ENCODE results near the gene SPAG16.

The SPAG16 gene

DNA sequence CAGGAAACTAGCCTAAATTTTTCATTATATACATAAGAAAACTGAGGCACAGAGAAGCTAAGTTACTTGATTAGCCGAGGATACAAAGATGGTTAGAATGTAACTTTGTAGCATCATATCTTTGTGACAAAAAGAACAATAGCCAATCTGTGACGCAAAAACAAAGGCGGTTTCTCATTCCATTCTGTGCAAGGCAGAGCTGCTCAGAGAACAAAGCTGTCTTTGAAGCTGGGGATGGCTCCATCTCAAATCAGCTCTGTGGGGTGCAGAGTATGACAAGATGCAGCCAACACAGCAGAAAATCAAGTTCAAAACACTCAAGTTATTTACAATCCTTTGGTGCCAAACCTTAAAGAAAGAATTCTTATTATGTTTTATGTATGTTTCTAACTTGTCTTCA is 1044.7 kb downstream of the SPAG16 start:
- DNase-seq (ENCODE audit: extremely low read depth in 1 of 2, low read depth in 1 of 2), result no peak

GRCh38 chr2:214341646-214342045 is 1057.4 kb downstream of the SPAG16 start:
- DNase-seq (ENCODE audit: extremely low read depth in 1 of 2, low read depth in 1 of 2), result no peak

DNA sequence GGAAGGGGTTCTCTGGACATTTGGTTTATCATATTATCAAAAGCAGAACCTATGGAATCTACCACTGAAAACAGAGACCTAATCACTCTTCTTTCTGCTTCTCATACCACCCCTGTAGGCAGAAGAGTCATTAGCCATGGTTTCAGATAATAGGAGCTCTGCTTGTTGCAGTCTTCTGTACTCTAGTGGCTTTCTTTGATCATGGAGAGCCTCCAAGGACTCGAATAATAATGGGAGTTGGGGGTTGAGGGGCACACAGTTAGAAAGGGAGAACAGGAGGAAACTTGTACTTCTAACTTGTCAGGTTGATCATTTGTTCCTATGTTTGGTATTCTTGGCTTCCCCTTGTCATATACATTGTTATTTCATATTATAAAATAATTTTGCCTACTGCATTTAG is 1074.2 kb downstream of the SPAG16 start:
- no peak for DNase-seq (ENCODE audit: extremely low read depth in 1 of 2, low read depth in 1 of 2)

DNA sequence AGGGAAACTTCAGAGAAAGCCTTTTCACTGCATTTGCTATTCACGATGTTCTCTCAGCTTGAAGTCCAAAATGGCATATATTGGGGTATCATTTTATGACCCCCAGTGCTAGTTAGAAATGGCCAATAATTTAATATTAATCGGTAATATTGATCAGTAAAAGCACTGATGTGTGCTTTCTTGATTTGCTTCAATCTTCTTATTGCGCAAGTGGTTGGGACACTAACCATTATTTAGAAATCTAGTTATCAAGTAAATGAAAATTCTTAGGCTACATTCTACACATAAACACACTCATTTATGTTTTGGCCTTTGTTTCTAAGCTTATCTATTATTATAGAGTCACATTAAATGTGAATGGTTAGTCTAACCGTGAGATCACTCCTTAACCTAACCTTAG is 1076.9 kb downstream of the SPAG16 start:
- no peak for DNase-seq (ENCODE audit: extremely low read depth in 1 of 2, low read depth in 1 of 2)

DNA sequence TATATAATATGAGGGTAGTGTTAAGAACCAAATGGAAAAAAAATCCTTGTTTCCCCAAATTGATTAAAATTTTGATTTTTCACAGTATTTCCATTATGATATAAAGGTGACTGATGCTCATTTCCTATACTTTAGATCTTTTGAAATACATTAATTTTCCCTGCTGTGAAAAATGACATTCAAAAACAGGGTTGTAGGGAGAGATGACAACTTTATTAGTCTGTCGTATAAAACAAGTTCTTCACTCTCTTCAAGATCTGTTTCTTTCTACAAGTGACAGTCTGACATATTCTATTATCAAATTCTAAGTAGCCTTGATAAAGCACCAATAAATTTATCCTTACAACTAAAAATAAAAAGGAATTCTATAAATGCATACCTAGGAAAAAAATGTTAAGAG is 1081.3 kb downstream of the SPAG16 start:
- DNase-seq (ENCODE audit: extremely low read depth in 1 of 2, low read depth in 1 of 2), result no peak

- no peak for DNase-seq (ENCODE audit: extremely low read depth in 1 of 2, low read depth in 1 of 2)
Measured at GRCh38 chr2:214367171-214367570, 1082.9 kb downstream of the SPAG16 start.

DNA sequence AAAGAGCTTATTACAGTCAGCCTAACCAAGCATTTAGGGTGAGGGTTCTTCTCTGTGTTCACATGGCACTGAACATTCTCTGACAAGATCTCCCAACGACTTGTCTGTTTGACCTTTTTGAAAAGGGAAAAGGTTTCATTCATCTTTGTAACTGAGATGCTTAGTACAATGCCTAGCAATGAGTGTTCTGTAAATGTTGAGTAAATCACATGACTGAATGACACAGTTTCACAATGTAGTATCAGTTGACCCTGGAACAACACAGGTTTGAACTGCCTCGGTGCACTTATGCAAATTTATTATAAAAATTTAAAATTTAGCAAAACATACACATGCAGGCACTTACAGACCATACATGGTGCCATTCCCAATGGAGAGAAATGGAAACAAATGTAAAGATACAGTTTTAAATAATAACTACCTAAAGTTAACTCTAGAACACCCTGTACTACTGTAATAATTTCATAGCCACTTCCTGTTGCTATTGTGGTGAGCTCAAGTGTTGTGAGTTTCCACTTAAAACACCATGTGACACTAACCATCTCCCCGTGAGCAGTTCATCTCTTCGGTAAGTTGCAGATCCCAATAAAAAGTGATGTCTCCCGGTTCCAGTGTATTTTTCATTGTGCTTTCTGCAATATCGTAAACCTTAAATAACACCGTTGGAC is 1092.5 kb downstream of the SPAG16 start:
- DNase-seq (ENCODE audit: extremely low read depth in 1 of 2, low read depth in 1 of 2), result no peak

DNA sequence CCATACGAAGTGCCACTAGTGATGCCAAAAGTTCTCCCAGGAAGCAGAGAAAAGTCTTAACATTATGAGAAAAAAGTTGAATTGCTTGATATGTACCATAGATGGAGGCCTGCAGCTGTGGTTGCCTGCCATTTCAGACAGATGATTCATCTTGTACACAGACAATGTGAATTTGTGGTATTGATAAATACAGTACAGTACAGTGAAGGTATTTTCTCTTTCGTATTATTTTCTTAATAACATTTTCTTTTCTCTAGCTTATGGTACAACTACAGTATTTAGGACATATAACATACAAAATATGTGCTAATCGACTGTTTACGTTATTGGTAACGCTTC is 1093.0 kb downstream of the SPAG16 start:
- DNase-seq (ENCODE audit: extremely low read depth in 1 of 2, low read depth in 1 of 2), result no peak

DNA sequence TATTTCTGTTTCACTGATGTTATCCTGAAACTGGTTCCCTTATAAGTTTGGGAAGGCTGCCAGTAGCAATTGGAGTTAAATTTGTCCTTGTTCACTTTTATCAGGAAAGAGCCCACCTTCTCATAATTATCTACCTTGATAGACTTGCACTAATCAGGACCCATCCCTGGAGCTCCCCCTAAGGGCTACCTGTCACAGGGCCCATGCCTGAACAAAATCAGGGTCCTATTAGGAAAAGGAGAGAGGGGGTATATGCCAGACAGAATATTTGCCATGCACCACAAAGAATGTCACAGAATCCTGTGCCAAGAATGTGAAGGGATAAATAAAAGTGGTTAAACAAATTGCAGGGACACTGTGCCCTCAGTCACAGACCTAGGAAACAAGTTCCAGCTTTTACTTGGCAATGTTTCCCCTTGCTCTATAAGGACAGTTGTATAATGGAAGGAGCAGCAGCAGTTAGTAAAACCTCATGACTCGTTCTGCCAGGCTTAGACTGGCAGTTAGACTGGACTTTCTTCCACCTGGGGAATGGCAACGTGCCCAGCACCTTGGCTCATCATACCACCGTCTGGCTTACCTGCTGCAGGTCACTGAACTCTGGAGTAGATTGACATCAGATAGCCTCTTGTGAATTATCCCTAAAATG is 1094.3 kb downstream of the SPAG16 start:
- DNase-seq (ENCODE audit: extremely low read depth in 1 of 2, low read depth in 1 of 2), result no peak

DNA sequence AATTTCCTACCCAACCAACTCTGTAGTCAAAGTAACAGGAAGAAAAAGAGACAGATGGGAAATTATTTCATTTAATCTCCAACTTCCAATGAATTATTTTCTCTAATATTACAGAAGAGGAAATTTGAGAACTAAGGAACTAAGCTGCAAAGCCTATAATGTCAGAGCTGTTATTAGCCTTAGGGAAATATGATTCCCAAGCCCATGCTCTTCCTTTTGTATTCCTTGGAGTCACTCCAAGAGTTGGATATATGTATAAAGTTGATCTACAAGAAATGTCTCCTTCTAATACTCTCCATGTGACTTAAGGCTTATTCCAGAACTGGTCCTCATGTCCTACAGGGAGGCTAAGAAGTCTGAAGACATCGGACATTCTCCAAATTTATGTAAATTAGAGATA is 1095.0 kb downstream of the SPAG16 start:
- DNase-seq (ENCODE audit: extremely low read depth in 1 of 2, low read depth in 1 of 2), result no peak

DNA sequence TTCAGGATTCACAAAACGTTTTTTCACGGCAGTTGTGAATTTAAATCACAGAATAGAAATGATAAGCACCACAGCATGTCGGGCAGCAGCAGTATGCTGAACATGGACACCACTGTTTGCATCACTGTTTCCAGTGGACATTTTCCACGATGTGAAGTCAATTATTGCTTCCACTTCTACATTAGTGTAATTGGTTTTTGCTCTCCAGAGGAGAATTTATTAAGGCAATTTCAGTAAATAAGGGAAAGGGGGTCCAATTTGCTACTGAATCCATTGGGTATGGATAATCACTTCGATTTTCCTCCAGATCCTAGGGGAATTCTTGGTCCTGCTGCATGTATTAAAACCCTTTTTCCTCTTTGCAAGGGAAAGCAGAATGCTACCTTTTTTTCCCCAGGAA is 1096.4 kb downstream of the SPAG16 start:
- no peak for DNase-seq (ENCODE audit: extremely low read depth in 1 of 2, low read depth in 1 of 2)

DNA sequence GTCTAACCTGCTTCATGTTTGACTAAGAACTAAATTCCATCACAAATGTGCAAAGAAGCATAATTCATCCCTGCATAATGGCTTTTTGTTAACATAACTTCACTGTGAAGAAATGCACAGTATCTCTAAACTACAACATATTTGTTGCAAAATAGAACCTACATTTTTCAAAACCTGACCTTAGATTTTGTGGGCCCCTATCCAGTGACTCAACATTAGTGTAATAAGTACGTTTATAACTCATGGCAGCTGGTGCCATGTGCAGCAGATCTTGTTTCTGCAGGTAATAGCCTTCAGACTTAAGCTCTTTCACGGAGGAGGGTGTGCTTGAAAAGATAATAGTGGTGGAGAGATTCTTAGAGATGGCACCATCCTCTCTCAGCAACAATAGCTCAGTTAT is 1098.0 kb downstream of the SPAG16 start:
- DNase-seq (ENCODE audit: extremely low read depth in 1 of 2, low read depth in 1 of 2), result no peak

DNA sequence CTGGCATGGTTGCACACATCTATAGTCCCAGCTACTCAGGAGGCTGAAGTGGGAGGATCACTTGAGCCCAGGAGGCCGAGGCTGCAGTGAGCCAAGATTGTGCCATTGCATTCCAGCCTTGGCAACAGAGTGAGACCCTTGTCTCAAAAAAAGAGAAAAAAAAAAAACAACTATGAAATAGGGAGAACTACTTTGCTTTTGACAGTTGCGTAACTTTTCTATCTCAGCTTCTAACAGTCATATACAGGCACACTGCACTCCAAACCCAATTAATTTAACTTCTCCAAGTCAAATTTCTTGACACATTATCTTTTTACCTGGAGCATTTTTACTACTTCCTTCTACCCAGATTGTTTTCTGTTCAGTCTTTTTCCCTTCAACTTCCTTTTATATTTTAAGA is 1102.5 kb downstream of the SPAG16 start:
- no peak for DNase-seq (ENCODE audit: extremely low read depth in 1 of 2, low read depth in 1 of 2)

GRCh38 chr2:214389334-214389733 is 1105.1 kb downstream of the SPAG16 start:
- no peak for DNase-seq (ENCODE audit: extremely low read depth in 1 of 2, low read depth in 1 of 2)

DNA sequence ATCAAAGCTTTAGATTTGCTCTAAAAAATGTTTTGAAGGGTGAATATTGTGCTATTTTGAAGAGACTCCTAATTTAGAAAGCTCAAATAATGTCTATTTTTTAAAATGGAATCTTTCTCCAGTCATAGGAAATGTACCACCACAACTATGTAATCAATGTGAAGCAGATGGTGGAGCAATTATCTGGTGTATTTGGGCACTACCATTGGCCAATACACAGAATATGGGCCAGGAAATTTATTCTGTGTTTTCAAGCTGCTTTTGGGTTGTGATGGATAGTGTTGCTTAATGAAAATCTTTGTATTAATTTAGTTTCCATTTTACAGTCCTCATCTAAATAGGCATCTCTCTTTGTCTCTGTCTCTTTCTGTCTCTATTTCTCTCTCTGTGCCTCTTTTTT is 1109.5 kb downstream of the SPAG16 start:
- no peak for DNase-seq (ENCODE audit: extremely low read depth in 1 of 2, low read depth in 1 of 2)

DNA sequence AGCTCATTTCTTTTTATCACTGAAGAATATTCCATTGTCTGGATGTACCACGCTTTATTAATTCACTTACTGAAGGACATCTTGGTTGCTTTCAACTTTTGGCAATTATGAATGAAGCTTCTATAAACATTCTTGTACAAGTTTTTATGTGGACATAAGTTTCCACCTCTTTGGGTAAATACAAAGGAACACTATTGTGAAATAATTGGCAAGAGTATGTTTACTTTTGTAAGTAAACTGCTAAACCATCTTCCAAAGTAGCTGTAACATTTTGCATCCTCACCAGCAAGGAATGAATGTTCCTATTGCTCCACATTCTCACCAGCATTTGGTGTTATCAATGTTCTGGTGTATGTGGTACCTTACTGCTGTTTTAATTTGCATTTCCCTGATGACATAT is 1110.8 kb downstream of the SPAG16 start:
- DNase-seq (ENCODE audit: extremely low read depth in 1 of 2, low read depth in 1 of 2), result no peak

- no peak for DNase-seq (ENCODE audit: extremely low read depth in 1 of 2, low read depth in 1 of 2)
Measured at GRCh38 chr2:214401580-214401979, 1117.3 kb downstream of the SPAG16 start.

GRCh38 chr2:214410128-214410775 is 1126.0 kb downstream of the SPAG16 start:
- no peak for DNase-seq (ENCODE audit: extremely low read depth in 1 of 2, low read depth in 1 of 2)

DNA sequence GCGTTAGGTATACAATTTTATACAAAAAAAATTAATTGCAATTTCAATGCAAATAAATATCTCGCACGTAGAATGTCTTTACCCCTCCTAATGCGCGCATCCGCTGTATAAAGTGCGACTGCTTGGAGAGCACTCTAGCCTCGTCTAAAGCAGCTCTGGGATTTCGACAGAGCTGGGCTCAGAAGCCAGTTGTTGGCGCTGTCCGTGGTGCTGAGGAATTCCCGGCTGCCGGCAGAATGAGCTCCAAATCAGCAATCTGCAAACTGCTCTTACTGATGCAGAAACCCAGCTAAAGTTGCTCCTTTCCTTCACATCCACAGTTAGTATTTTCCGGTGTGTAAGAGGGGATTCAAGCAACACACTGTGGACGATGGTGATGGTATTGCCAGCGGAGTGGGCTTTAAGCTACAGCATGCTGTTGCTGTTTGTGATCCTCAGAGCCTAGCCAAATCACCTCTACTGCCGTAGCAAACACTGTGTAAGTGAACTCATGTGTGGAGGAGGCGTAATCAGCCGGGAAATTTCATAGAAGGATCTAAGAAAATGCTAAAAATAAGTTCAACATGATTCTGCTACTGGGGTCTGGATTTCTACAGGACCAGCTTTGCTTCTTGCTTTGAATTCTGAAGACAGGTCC is 1126.8 kb downstream of the SPAG16 start, which contains the start of gene VWC2L:
Gene VWC2L, plus strand, starts transcription at position 137 of the 637 bp plus-strand sequence. CDS start 3,140 bp downstream, outside the sequence.
- peak in 1 of 2 donors; percentile 0 for DNase-seq (ENCODE audit: extremely low read depth in 1 of 2, low read depth in 1 of 2)

- no peak for DNase-seq (ENCODE audit: extremely low read depth in 1 of 2, low read depth in 1 of 2)
Measured at GRCh38 chr2:214412679-214413078, 1128.4 kb downstream of the SPAG16 start.

DNA sequence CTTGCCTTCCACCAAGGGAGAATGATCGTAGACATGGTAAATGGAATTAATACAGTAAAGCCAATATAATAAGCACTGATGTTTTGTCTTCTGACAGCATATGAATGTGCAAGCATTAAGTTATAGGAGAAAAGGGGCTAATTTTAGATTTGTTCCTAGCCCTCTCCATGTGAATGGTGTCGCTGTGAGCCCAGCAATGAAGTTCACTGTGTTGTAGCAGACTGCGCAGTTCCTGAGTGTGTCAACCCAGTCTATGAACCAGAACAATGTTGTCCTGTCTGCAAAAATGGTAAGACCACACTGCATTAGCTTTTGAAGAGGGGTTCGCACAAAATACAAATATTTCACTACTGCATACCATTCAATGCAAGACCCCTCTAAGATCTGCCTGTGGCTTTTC is 1152.2 kb downstream of the SPAG16 start:
- DNase-seq (ENCODE audit: extremely low read depth in 1 of 2, low read depth in 1 of 2), result no peak

Measured in activated CD8-positive, alpha-beta memory T cell treated with anti-CD3 and anti-CD28 coated beads for 1 hour (primary cell).